ENCODE results near the gene ACBD6.

GRCh38 chr1:180407051-180407450 lies 95.3 kb downstream of the ACBD6 start:
- TF ChIP-seq, protein P1, sequence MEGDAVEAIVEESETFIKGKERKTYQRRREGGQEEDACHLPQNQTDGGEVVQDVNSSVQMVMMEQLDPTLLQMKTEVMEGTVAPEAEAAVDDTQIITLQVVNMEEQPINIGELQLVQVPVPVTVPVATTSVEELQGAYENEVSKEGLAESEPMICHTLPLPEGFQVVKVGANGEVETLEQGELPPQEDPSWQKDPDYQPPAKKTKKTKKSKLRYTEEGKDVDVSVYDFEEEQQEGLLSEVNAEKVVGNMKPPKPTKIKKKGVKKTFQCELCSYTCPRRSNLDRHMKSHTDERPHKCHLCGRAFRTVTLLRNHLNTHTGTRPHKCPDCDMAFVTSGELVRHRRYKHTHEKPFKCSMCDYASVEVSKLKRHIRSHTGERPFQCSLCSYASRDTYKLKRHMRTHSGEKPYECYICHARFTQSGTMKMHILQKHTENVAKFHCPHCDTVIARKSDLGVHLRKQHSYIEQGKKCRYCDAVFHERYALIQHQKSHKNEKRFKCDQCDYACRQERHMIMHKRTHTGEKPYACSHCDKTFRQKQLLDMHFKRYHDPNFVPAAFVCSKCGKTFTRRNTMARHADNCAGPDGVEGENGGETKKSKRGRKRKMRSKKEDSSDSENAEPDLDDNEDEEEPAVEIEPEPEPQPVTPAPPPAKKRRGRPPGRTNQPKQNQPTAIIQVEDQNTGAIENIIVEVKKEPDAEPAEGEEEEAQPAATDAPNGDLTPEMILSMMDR (IDR thresholded peaks at IDR 0.05): no peak
- TF ChIP-seq POLR2A (IDR thresholded peaks at IDR 0.05) (no peak), POLR2AphosphoS5 (IDR thresholded peaks at IDR 0.05) (no peak)
